Muscle layer of duodenum (tissue), 2 donors: ENCODE measurements around the gene PTRHD1.
"Not testable (repeated sequence)": the region's sequence is repeated elsewhere in the genome, so short reads cannot be mapped to it uniquely, and the experiment has no call there.

Experiments used
- H3K27ac ChIP-seq: one replicate; pipeline ENCODE4 v1.7.0; 2013; ENCODE audit warnings: mild to moderate bottlenecking, low read length
- H3K27me3 ChIP-seq: one replicate; pipeline ENCODE4 v1.7.0; 2013; ENCODE audit warnings: low read depth, mild to moderate bottlenecking, control low read depth, low read length
- H3K36me3 ChIP-seq, 2 donors: one replicate each; pipeline ENCODE4 v1.7.0; 2013; ENCODE audit warnings: low read length in 2 of 2, control low read depth in 1 of 2, mild to moderate bottlenecking in 1 of 2; ENCODE audit not compliant: insufficient read depth in 2 of 2, control insufficient read depth in 1 of 2
- H3K4me1 ChIP-seq, 2 donors: one replicate each; pipeline ENCODE4 v1.7.0; 2013; ENCODE audit warnings: low read length in 2 of 2, mild to moderate bottlenecking in 2 of 2, control low read depth in 1 of 2, moderate library complexity in 1 of 2; ENCODE audit not compliant: insufficient read depth in 2 of 2, control insufficient read depth in 1 of 2
- H3K4me3 ChIP-seq, 2 donors: one replicate each; pipeline ENCODE4 v1.7.0; 2013; ENCODE audit warnings: low read length in 2 of 2, low read depth in 1 of 2, mild to moderate bottlenecking in 1 of 2
- H3K9me3 ChIP-seq, 2 donors: one replicate each; pipeline ENCODE4 v1.7.0; 2013; ENCODE audit warnings: low read length in 2 of 2, control low read depth in 1 of 2, mild to moderate bottlenecking in 1 of 2; ENCODE audit not compliant: control insufficient read depth in 1 of 2
- donor health status: healthy.

Gene PTRHD1

GRCh38 chr2:24819442-24820174 is 26.4 kb upstream of the PTRHD1 start:
- H3K36me3 ChIP-seq: peaks cover 0 to 13% of the 10 kb centered on the region in 2 donors
- H3K27ac ChIP-seq: no peak overlapping the region
- no peaks in the 10 kb centered on the region for H3K27me3 ChIP-seq

GRCh38 chr2:24818721-24819167 is 25.6 kb upstream of the PTRHD1 start:
- Histone ChIP-seq H3K4me3 (no peak overlapping the region), H3K27ac (no peak overlapping the region), H3K9me3 (no peaks in the 10 kb centered on the region), H3K4me1 (no peaks in the 10 kb centered on the region), H3K27me3 (no peaks in the 10 kb centered on the region), H3K36me3 (peaks cover 0 to 13% of the 10 kb centered on the region in 2 donors)

More at GRCh38 chr2:24819442-24820174, 26.4 kb upstream of the PTRHD1 start:
- Histone ChIP-seq H3K9me3 (no peaks in the 10 kb centered on the region), H3K4me3 (no peak overlapping the region), H3K4me1 (no peaks in the 10 kb centered on the region)

- Histone ChIP-seq H3K9me3 (no peaks in the 10 kb centered on the region), H3K27ac (no peak overlapping the region), H3K4me1 (no peaks in the 10 kb centered on the region), H3K36me3 (peaks cover 0 to 13% of the 10 kb centered on the region in 2 donors), H3K27me3 (no peaks in the 10 kb centered on the region), H3K4me3 (no peak overlapping the region)
Measured at GRCh38 chr2:24816884-24817283, 23.7 kb upstream of the PTRHD1 start.

GRCh38 chr2:24816404-24816803 is 23.2 kb upstream of the PTRHD1 start:
- H3K36me3 ChIP-seq: peaks cover 0 to 11% of the 10 kb centered on the region in 2 donors
- no peaks in the 10 kb centered on the region for H3K27me3 ChIP-seq
- H3K27ac ChIP-seq: no peak overlapping the region
- no peak overlapping the region for H3K4me3 ChIP-seq
- H3K9me3 ChIP-seq: no peaks in the 10 kb centered on the region
- no peaks in the 10 kb centered on the region for H3K4me1 ChIP-seq

GRCh38 chr2:24815171-24815570 is 22.0 kb upstream of the PTRHD1 start:
- no peak overlapping the region for H3K4me3 ChIP-seq
- no peaks in the 10 kb centered on the region for H3K9me3 ChIP-seq
- peaks cover 0 to 1% of the 10 kb centered on the region in 2 donors for H3K36me3 ChIP-seq
- no peaks in the 10 kb centered on the region for H3K27me3 ChIP-seq
- H3K27ac ChIP-seq: no peak overlapping the region
- H3K4me1 ChIP-seq: no peaks in the 10 kb centered on the region

GRCh38 chr2:24814516-24814915 is 21.3 kb upstream of the PTRHD1 start:
- Histone ChIP-seq H3K4me3 (no peak overlapping the region), H3K27me3 (no peaks in the 10 kb centered on the region), H3K27ac (no peak overlapping the region), H3K4me1 (no peaks in the 10 kb centered on the region), H3K36me3 (no peaks in the 10 kb centered on the region), H3K9me3 (no peaks in the 10 kb centered on the region)

GRCh38 chr2:24813691-24814137 is 20.5 kb upstream of the PTRHD1 start:
- Histone ChIP-seq H3K27ac (no peak overlapping the region), H3K9me3 (no peaks in the 10 kb centered on the region)

GRCh38 chr2:24809316-24810007 is 16.3 kb upstream of the PTRHD1 start:
- peaks cover 0 to 2% of the 10 kb centered on the region in 2 donors for H3K9me3 ChIP-seq
- no peak overlapping the region for H3K27ac ChIP-seq
- H3K36me3 ChIP-seq: peaks cover 0 to 4% of the 10 kb centered on the region in 2 donors
- H3K27me3 ChIP-seq: no peaks in the 10 kb centered on the region
- no peak overlapping the region for H3K4me3 ChIP-seq
- no peaks in the 10 kb centered on the region for H3K4me1 ChIP-seq

More at GRCh38 chr2:24813691-24814137, 20.5 kb upstream of the PTRHD1 start:
- no peaks in the 10 kb centered on the region for H3K36me3 ChIP-seq
- H3K4me1 ChIP-seq: no peaks in the 10 kb centered on the region
- no peaks in the 10 kb centered on the region for H3K27me3 ChIP-seq
- no peak overlapping the region for H3K4me3 ChIP-seq

- Histone ChIP-seq H3K4me1 (no peaks in the 10 kb centered on the region), H3K36me3 (peaks cover 0 to 4% of the 10 kb centered on the region in 2 donors), H3K27me3 (no peaks in the 10 kb centered on the region), H3K9me3 (peaks cover 0 to 2% of the 10 kb centered on the region in 2 donors), H3K4me3 (no peak overlapping the region), H3K27ac (no peak overlapping the region)
Measured at GRCh38 chr2:24806661-24807036, 13.5 kb upstream of the PTRHD1 start.

- not testable (repeated sequence) for H3K4me3 ChIP-seq, H3K36me3 ChIP-seq, H3K9me3 ChIP-seq, H3K27me3 ChIP-seq, H3K27ac ChIP-seq, H3K4me1 ChIP-seq
Measured at GRCh38 chr2:24805811-24806660, 12.8 kb upstream of the PTRHD1 start.

GRCh38 chr2:24800487-24800886 is 7.3 kb upstream of the PTRHD1 start:
- H3K36me3 ChIP-seq, H3K27ac ChIP-seq, H3K4me1 ChIP-seq, H3K27me3 ChIP-seq, H3K4me3 ChIP-seq, H3K9me3 ChIP-seq: not testable (repeated sequence)
